Gastrocnemius medialis (tissue), 4 donors: ENCODE results near the gene SCP2. TPM values are rescaled to one million over a fixed set of nuclear protein-coding genes. Genes with fewer than 3 reads are reported as not detected.
"Not testable (repeated sequence)": the region's sequence is repeated elsewhere in the genome, so short reads cannot be mapped to it uniquely, and the experiment has no call there.

ENCODE experiments used
- ATAC-seq, 2 donors: fragments of 150-250 bp; one replicate each; pipeline ENCODE4 v1.9.1; 2016
- DNase-seq, 2 donors: peaks; one replicate each; pipeline ENCODE4 v3.0.0-alpha.2; 2019
- H3K27ac ChIP-seq, 4 donors: fragments of 200-600 bp; sonication (generic); 1 replicate in 1 of 4; 2 replicates in 3 of 4; pipeline ENCODE4 v1.5.1; 2016 to 2018; ENCODE audit warnings: mild to moderate bottlenecking in 2 of 4, moderate library complexity in 1 of 4
- H3K27me3 ChIP-seq, 3 donors: fragments of 200-600 bp; sonication (generic) in 2 of 3; 1 replicate in 1 of 3; 2 replicates in 2 of 3; pipeline versions ENCODE4 v1.5.1 to v1.6.0; 2016 to 2019; ENCODE audit warnings: mild to moderate bottlenecking in 1 of 3, moderate library complexity in 1 of 3
- H3K36me3 ChIP-seq, 2 donors: fragments of 200-600 bp; sonication (generic) in 1 of 2; one replicate each; pipeline ENCODE4 v1.5.1; 2017 to 2018
- H3K4me1 ChIP-seq, 2 donors: fragments of 200-600 bp; sonication (generic) in 1 of 2; one replicate each; pipeline ENCODE4 v1.5.1; 2016 to 2017; ENCODE audit warnings: mild to moderate bottlenecking in 2 of 2
- H3K4me3 ChIP-seq, 4 donors: fragments of 200-600 bp; sonication (generic) in 3 of 4; 1 replicate in 1 of 4; 2 replicates in 3 of 4; pipeline ENCODE4 v1.5.1; 2016 to 2019; ENCODE audit warnings: mild to moderate bottlenecking in 2 of 4
- H3K9me3 ChIP-seq, 3 donors: fragments of 200-600 bp; sonication (generic) in 2 of 3; 1 replicate in 1 of 3; 2 replicates in 2 of 3; pipeline ENCODE4 v1.5.1; 2016 to 2019
- CTCF ChIP-seq, 5 experiments: fragments of 450-650 bp in 3 of 5; fragments of 200-600 bp in 2 of 5; sonication (generic) in 2 of 5; IDR thresholded peaks in 4 of 5; conservative IDR thresholded peaks in 1 of 5; 1 replicate in 4 of 5; 2 replicates in 1 of 5; pipeline ENCODE4 v1.5.1; 2016 to 2019; ENCODE audit warnings: antibody characterized with exemption in 5 of 5, mild to moderate bottlenecking in 3 of 5, moderate library complexity in 3 of 5
- POLR2A ChIP-seq, 2 donors: fragments of 450-650 bp; IDR thresholded peaks; one replicate each; pipeline ENCODE4 v1.6.1; 2017; ENCODE audit warnings: antibody characterized with exemption in 2 of 2, mild to moderate bottlenecking in 2 of 2, moderate library complexity in 2 of 2
- in situ Hi-C, 4 donors: fragments of 200-750 bp; cut with MboI; loops; one replicate each; pipeline versions ENCODE4 v1.15.0 to v1.8.0; 2017; ENCODE audit warnings: low sequenced_read_pairs in 4 of 4
- intact Hi-C: fragments of 100-400 bp; cut with DNase I; formaldehyde crosslinking; loops from one replicate; pipeline ENCODE4 v1.15.1; 2023; ENCODE audit warnings: low total_unique reads
- total RNA-seq, 4 donors: library from RNA; depleted of rRNA; stranded (reverse); fragments of >200 nt; gene quantifications; one replicate each; pipeline versions ENCODE4 v1.1.0 to v1.2.3, GENCODE V29; 2016

SCP2 gene
- total RNA-seq, 4 donors from 2014 or later, result 44.6 to 75.4 (median 61.1) TPM

- H3K4me1 ChIP-seq, result no peaks in the 10 kb centered on the region
- TF ChIP-seq POLR2A (IDR thresholded peaks at IDR 0.05) (no peak), CTCF (IDR thresholded peaks at IDR 0.05 in 4 of 5, conservative IDR thresholded peaks at IDR 0.05 in 1 of 5) (no peak)
- no peaks in the 10 kb centered on the region for H3K27me3 ChIP-seq
- DNase-seq (no peak), ATAC-seq (no peak)
- H3K9me3 ChIP-seq, result no peaks in the 10 kb centered on the region
- H3K36me3 ChIP-seq, result peaks cover 0 to 13% of the 10 kb centered on the region in 2 donors
- no peak overlapping the region for H3K4me3 ChIP-seq
- intact Hi-C loops, result no loop called here
- in situ Hi-C loops, result no loop called here
- no peak overlapping the region for H3K27ac ChIP-seq
These were observed 69.6 kb downstream of the SCP2 start for GRCh38 chr1:52996653-52997052.

- Histone ChIP-seq H3K27me3 (no peaks in the 10 kb centered on the region), H3K4me1 (no peaks in the 10 kb centered on the region), H3K9me3 (no peaks in the 10 kb centered on the region), H3K36me3 (no peaks in the 10 kb centered on the region), H3K27ac (no peak overlapping the region), H3K4me3 (no peak overlapping the region)
- in situ Hi-C loops, result no loop called here
- ATAC-seq (no peak), DNase-seq (no peak)
- intact Hi-C loops, result no loop called here
- TF ChIP-seq CTCF (IDR thresholded peaks at IDR 0.05 in 4 of 5, conservative IDR thresholded peaks at IDR 0.05 in 1 of 5) (no peak), POLR2A (IDR thresholded peaks at IDR 0.05) (no peak)
These were observed 74.1 kb downstream of the SCP2 start for GRCh38 chr1:53001128-53001527.

GRCh38 chr1:53006612-53007011, 79.5 kb downstream of the SCP2 start:
- in situ Hi-C loops, H3K4me1 ChIP-seq, H3K27ac ChIP-seq, intact Hi-C loops, ATAC-seq, H3K9me3 ChIP-seq, H3K36me3 ChIP-seq, H3K4me3 ChIP-seq, DNase-seq, H3K27me3 ChIP-seq: not testable (repeated sequence)

GRCh38 chr1:53010247-53010646, 83.2 kb downstream of the SCP2 start:
- not testable (repeated sequence) for ATAC-seq

GRCh38 chr1:53011175-53011574, 84.1 kb downstream of the SCP2 start:
- ATAC-seq (no peak), DNase-seq (no peak)
- Histone ChIP-seq H3K27ac (no peak overlapping the region), H3K27me3 (no peaks in the 10 kb centered on the region), H3K36me3 (no peaks in the 10 kb centered on the region), H3K9me3 (no peaks in the 10 kb centered on the region), H3K4me3 (no peak overlapping the region), H3K4me1 (peaks cover 9 to 11% of the 10 kb centered on the region in 2 donors)
- intact Hi-C loops (no loop called here), in situ Hi-C loops (no loop called here)
- TF ChIP-seq POLR2A (IDR thresholded peaks at IDR 0.05), result no peak
- TF ChIP-seq CTCF (IDR thresholded peaks at IDR 0.05 in 4 of 5, conservative IDR thresholded peaks at IDR 0.05 in 1 of 5), result no peak

More at GRCh38 chr1:53010247-53010646, 83.2 kb downstream of the SCP2 start:
- H3K4me3 ChIP-seq, H3K27ac ChIP-seq, DNase-seq, H3K9me3 ChIP-seq, intact Hi-C loops, H3K4me1 ChIP-seq, in situ Hi-C loops, H3K36me3 ChIP-seq, H3K27me3 ChIP-seq: not testable (repeated sequence)
